ENCODE data around the gene ARHGEF28. TPM values are rescaled to one million over a fixed set of nuclear protein-coding genes. Genes with fewer than 3 reads are reported as not detected.

The ARHGEF28 gene
- total and polyA plus RNA-seq, 2 donors (not counting 1 experiment from before 2014, with no cell fraction given) = not detected

- WGBS (ENCODE audit: insufficient coverage) = 91% methylated on average over 7 of the region's 7 CpGs
- no peak overlapping the region for H2AFZ ChIP-seq (ENCODE audit: insufficient read depth, low read depth, low read length, poor library complexity, severe bottlenecking)
- H3K27me3 Mint-ChIP-seq = peaks cover 6% of the 10 kb centered on the region
- H3K36me3 ChIP-seq (replicated peaks in 1 of 2; ENCODE audit: control extremely low read depth in 1 of 2, control insufficient read depth in 1 of 2, extremely low read depth in 1 of 2, insufficient read depth in 2 of 2, low read length in 1 of 2) = no peaks in the 10 kb centered on the region
- no peak overlapping the region for H3K9ac ChIP-seq (ENCODE audit: low read length)
- no peaks in the 10 kb centered on the region for H3K9me3 ChIP-seq (ENCODE audit: control extremely low read depth in 1 of 3, control insufficient read depth in 2 of 3, insufficient read depth in 1 of 3, low read length in 2 of 3)
- ChIA-PET CTCF (no interaction called here), POLR2A (no interaction called here)
- intact Hi-C loops (cut with micrococcal nuclease) = no loop called here
- no peak for DNase-seq
- no peak overlapping the region for H3K27ac ChIP-seq (ENCODE audit: low read length in 2 of 2)
- TF ChIP-seq EZH2 (IDR thresholded peaks at IDR 0.05; ENCODE audit: borderline replicate concordance, insufficient read depth, low read depth, low read length, poor library complexity, severe bottlenecking) (no peak), CTCF (IDR thresholded peaks at IDR 0.05) (no peak)
- no peaks in the 10 kb centered on the region for H4K20me1 ChIP-seq (ENCODE audit: control insufficient read depth, insufficient read depth, low read length, poor library complexity, severe bottlenecking)
- no peaks in the 10 kb centered on the region for H3K79me2 ChIP-seq (ENCODE audit: control insufficient read depth, insufficient read depth, low read length)
- H3K4me3 Mint-ChIP-seq = no peak overlapping the region
- H3K4me1 Mint-ChIP-seq = no peaks in the 10 kb centered on the region
- H3K4me2 ChIP-seq (replicated peaks; ENCODE audit: low read depth, low read length, poor library complexity, severe bottlenecking) = no peak overlapping the region
- H3K27ac Mint-ChIP-seq = no peak overlapping the region
- no peak overlapping the region for H3K4me3 ChIP-seq (ENCODE audit: control extremely low read depth in 1 of 5, extremely low read depth in 1 of 5, insufficient read depth in 1 of 5, low read depth in 2 of 5, low read length in 4 of 5)
- no peaks in the 10 kb centered on the region for H3K27me3 ChIP-seq (replicated peaks in 1 of 4; ENCODE audit: control extremely low read depth in 1 of 4, control insufficient read depth in 3 of 4, insufficient read depth in 4 of 4, low read length in 3 of 4)
- H3K9me3 Mint-ChIP-seq (ENCODE audit: insufficient read depth) = no peaks in the 10 kb centered on the region
- H3K4me1 ChIP-seq (ENCODE audit: control insufficient read depth in 2 of 2, insufficient read depth in 2 of 2, low read length in 2 of 2) = no peaks in the 10 kb centered on the region
- ATAC-seq (ENCODE audit: low read depth) = no peak
Measured at GRCh38 chr5:73825199-73825598, 199.2 kb downstream of the ARHGEF28 start.

- Mint-ChIP-seq H3K27ac (no peak overlapping the region), H3K4me1 (no peaks in the 10 kb centered on the region), H3K9me3 (ENCODE audit: insufficient read depth) (no peaks in the 10 kb centered on the region), H3K27me3 (peaks cover 6% of the 10 kb centered on the region), H3K4me3 (no peak overlapping the region)
- Histone ChIP-seq H3K4me1 (ENCODE audit: control insufficient read depth in 2 of 2, insufficient read depth in 2 of 2, low read length in 2 of 2) (no peaks in the 10 kb centered on the region), H3K27me3 (replicated peaks in 1 of 4; ENCODE audit: control extremely low read depth in 1 of 4, control insufficient read depth in 3 of 4, insufficient read depth in 4 of 4, low read length in 3 of 4) (no peaks in the 10 kb centered on the region), H3K4me3 (ENCODE audit: control extremely low read depth in 1 of 5, extremely low read depth in 1 of 5, insufficient read depth in 1 of 5, low read depth in 2 of 5, low read length in 4 of 5) (no peak overlapping the region), H3K4me2 (replicated peaks; ENCODE audit: low read depth, low read length, poor library complexity, severe bottlenecking) (no peak overlapping the region), H4K20me1 (ENCODE audit: control insufficient read depth, insufficient read depth, low read length, poor library complexity, severe bottlenecking) (no peaks in the 10 kb centered on the region), H2AFZ (ENCODE audit: insufficient read depth, low read depth, low read length, poor library complexity, severe bottlenecking) (no peak overlapping the region), H3K9ac (ENCODE audit: low read length) (no peak overlapping the region), H3K79me2 (ENCODE audit: control insufficient read depth, insufficient read depth, low read length) (no peaks in the 10 kb centered on the region), H3K9me3 (ENCODE audit: control extremely low read depth in 1 of 3, control insufficient read depth in 2 of 3, insufficient read depth in 1 of 3, low read length in 2 of 3) (no peaks in the 10 kb centered on the region), H3K36me3 (replicated peaks in 1 of 2; ENCODE audit: control extremely low read depth in 1 of 2, control insufficient read depth in 1 of 2, extremely low read depth in 1 of 2, insufficient read depth in 2 of 2, low read length in 1 of 2) (no peaks in the 10 kb centered on the region), H3K27ac (ENCODE audit: low read length in 2 of 2) (no peak overlapping the region)
- TF ChIP-seq EZH2 (IDR thresholded peaks at IDR 0.05; ENCODE audit: borderline replicate concordance, insufficient read depth, low read depth, low read length, poor library complexity, severe bottlenecking) (no peak), CTCF (IDR thresholded peaks at IDR 0.05) (no peak)
- no peak for DNase-seq
- ChIA-PET CTCF (no interaction called here), POLR2A (no interaction called here)
- intact Hi-C loops (cut with micrococcal nuclease) = no loop called here
- no peak for ATAC-seq (ENCODE audit: low read depth)
Measured at GRCh38 chr5:73825736-73826135, 199.7 kb downstream of the ARHGEF28 start.

Measured in B cell (primary cell).